Loucy (cell line): ENCODE measurements around the gene NDUFAF2.

ENCODE experiments used
- CTCF ChIP-seq: fragments of 200-600 bp; sonication (generic); conservative IDR thresholded peaks from 2 replicates; pipeline ENCODE4 v1.5.1; 2014; ENCODE audit warnings: mild to moderate bottlenecking, antibody characterized with exemption, low read length
- EZH2phosphoT487 ChIP-seq: fragments of 200-600 bp; IDR thresholded peaks from 2 replicates; pipeline ENCODE4 v1.6.1; 2018; ENCODE audit warnings: antibody characterized with exemption, mild to moderate bottlenecking, moderate library complexity, borderline replicate concordance

GRCh38 chr5:61026004-61026403 is 81.0 kb downstream of the NDUFAF2 start:
- TF ChIP-seq CTCF (no peak), EZH2phosphoT487 (no peak)
